Activated CD4-positive, alpha-beta T cell treated with anti-CD3 and anti-CD28 coated beads, Interleukin-2, amount 50 U/mL, for 16 hours (primary cell): Measurements from ENCODE around the gene ZNF335.

Source experiments
- DNase-seq: peaks from one replicate; pipeline ENCODE4 v3.0.0-alpha.2; 2020

The ZNF335 gene

DNA sequence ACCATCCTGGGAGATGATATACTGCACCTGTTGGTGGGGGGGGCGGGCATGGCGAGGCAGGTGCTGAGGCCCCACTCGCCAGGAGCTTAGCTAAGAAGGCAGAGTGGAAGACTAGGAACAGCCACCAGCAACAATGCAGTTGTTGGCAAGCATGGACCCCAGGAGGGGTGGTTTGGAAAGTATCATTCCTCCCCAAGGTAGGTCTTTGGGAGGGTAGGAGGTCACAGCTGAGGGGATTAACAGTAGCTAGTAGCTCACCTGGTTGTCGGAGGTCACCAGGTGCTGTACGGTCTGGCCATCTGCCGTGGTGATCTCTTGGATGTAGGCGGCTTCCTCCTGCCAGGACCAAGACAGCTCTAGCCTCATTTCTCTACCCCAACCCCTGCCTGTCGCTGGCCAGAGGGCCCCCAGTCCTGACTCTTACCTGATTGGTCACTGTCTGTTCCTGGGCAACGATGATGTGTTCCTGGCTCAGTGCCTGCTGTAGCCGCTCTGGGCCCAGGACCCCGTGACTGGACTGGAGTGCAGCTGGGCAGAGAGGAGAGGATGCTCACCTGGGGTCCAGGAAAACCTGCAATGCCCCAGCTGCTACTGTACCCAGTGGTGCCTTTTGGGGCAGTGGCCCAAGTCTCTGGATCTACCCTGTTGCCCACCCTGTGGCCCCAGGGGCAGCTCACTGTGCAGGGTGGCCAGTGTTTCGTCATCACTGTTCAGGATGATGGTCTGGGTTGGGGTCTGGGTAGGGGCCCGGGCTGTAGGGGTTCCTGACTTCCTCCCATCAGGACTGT lies 22.3 kb downstream of the ZNF335 start:
- no peak for DNase-seq

DNA sequence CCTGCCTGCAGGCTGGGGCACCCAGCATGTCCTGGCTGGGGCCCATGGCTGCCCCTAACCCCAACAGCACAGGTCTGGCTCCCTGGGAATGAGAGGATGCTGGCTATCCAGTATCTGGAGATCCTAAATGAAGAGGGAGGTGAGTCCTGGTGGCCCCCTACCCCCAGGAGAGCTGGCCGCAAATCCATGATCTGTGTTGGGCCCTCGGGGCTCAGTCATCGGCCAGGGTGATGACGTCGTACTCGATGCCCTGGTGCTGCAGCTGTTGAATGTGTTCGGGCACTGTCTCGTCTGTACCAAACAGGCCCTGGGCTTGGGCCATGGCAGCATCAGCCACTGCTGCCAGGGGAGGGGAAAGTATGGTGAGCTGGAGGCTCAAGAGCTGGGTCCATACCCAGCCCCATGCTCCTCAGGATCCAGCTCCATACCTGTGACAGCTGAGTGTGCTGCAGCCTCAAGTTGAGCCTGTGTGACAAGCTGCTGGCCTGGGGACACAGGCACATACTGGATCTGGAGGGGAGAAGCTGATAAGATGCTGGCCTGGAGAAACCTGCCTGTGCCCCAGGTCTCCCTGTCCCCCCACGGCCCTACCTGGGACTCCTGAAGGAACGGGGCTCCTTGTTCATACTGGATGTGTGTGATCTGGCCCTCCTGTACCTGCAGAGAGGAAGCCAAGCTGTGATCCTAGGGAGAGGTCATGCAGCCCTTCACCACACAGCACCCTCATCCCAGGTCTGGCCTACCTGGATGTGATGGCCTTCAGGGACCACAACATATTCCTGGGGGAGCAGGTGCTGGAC lies 23.1 kb downstream of the ZNF335 start:
- DNase-seq, result no peak

DNA sequence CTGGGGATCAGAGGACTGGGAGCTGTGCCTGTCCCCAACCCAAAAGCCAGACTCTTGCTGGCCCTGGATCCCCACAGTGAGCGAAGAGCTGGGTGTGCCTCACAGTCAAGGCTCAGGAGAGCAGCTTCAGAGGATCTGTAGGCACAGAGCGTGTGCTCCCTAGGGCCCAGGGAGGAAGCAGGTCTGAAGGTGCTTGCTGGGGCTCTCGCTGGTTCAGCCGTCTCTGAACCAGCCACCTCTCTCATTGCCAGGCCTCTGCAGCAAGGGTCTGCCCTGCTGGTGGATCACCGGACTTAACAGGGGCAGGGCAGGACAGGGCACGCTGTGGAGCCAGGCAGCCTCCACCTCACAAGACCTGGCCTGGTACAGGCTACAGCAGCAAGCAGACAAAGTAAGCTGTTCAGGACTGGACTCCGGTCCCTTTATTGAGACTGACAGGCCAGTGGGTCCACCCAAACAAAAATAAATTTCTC lies 23.7 kb downstream of the ZNF335 start:
- DNase-seq, result no peak

GRCh38 chr20:45947110-45947866 lies 24.7 kb downstream of the ZNF335 start:
- DNase-seq, result no peak

GRCh38 chr20:45946149-45946970 lies 25.6 kb downstream of the ZNF335 start:
- peak; percentile 64 for DNase-seq

GRCh38 chr20:45945678-45946148 lies 26.3 kb downstream of the ZNF335 start:
- no peak for DNase-seq

DNA sequence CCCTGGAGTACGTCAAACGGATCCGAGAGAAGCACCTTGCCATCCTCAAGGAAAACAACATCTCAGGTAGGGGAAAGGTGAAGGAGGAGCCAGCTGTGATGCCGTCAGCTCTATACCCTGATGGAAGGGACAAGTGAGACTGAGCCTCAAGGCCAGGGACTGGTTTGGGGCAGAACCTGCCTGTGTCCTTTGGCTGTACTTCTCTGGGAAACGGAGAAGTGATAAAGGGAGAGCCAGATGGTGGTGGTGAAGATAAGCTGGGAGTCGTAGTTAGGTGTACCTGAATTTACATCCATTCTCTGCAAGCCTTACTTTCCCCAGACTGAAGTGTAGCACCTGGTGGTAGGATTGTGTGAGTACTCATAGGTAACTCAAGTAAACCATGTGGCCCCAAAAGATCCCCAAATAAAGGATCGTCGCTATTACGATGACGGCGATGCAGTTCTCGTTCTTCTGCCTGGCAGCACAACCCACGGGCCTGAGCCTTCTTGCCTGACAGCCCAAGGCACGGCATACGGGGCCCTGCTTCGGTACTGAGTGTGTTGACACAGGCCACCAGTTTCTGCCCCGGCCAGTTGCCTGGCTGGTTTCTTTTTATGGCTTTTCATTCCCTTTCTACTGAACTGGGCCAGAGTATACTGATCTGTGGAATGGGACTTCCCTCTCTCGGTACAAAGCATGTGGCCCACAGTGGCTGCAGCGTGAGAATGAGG lies 26.9 kb downstream of the ZNF335 start:
- no peak for DNase-seq

- DNase-seq, result peak; percentile 80
Observed at GRCh38 chr20:45944151-45944964, 27.6 kb downstream of the ZNF335 start.

DNA sequence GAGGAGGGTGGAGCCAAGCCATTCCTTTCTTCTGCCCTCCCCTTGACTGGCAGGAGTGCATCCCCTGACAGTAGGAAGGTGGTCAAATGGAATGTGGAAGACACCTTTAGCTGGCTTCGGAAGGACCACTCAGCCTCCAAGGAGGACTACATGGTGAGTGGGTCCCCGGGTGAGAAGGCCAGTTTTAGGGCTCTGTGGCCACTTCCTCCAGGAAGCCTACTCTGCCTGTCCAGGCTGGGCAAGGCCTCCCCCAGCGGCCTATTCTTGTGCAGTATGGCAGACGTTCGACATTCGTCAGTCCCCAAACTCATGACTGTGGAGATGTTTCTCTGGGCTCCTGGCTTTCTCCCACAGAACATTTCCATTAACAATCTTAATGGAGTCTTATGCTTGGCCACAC lies 28.4 kb downstream of the ZNF335 start:
- no peak for DNase-seq

DNA sequence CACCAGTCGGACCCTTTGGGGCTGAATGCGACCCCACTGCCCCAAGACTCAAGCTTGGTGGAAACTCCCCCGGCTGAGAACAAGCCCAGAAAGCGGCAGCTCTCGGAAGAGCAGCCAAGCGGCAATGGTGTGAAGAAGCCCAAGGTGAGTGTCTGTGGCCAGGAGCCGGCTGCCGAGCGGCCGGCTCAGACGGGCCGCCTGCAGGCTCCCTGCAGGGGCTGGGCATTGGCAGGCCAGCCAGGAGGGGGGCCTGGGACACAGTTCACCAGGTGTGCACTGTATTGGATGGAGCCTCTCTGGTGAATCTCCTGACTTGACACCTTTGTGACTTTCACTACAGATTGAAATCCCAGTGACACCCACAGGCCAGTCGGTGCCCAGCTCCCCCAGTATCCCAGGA lies 31.5 kb downstream of the ZNF335 start:
- no peak for DNase-seq

DNA sequence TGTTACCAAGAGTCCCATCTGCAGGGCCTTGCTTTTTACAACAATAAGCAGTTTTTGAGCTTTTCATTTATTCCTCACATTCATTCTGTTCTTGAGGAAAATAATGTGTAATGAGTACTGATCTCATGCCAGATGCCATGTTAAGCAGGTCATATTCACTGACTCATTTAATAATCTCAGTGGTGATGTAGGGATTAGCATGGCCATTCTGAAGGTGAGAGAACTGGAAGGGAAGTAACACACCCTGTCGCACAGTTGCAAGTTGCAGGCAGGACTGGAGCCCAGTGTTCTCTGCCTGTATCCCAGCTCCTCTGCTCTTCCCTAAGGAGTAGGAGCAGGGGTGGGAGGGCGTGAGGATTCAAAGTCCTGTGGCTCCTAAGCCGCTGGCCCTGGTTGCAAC lies 31.9 kb downstream of the ZNF335 start:
- DNase-seq, result no peak

GRCh38 chr20:45938727-45939438 lies 33.1 kb downstream of the ZNF335 start:
- DNase-seq, result no peak

GRCh38 chr20:45937765-45938164 lies 34.2 kb downstream of the ZNF335 start:
- DNase-seq, result peak; percentile 29

DNA sequence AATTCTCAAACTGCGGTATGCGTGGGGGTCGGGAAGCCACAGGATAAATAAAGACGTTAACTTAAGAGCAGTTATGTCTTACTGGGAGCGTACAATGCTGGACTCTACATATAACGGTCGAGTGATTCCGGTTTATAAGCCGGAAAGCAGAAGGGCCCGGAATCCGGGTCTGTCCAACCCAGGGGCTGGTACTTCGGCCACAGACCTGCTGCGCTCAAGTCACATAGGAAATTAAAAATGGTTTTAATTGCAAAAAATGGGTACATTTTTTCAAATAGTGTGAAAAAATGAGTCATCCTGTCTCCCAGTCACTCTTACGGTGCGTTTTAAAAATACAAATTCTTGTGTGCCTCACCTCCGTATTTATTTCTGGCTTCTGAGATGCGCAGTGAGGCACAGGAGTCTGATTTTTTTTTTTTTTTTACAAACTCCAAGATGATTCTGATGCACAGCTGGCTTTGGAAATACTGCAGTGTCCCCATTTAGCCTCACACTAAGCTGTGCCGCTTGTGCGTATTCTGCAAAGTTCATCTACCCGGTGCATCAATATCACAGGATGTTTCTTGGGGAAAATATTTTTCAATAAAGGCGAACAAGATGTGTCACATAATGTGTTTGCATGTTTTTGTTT lies 36.5 kb downstream of the ZNF335 start:
- DNase-seq, result no peak

DNA sequence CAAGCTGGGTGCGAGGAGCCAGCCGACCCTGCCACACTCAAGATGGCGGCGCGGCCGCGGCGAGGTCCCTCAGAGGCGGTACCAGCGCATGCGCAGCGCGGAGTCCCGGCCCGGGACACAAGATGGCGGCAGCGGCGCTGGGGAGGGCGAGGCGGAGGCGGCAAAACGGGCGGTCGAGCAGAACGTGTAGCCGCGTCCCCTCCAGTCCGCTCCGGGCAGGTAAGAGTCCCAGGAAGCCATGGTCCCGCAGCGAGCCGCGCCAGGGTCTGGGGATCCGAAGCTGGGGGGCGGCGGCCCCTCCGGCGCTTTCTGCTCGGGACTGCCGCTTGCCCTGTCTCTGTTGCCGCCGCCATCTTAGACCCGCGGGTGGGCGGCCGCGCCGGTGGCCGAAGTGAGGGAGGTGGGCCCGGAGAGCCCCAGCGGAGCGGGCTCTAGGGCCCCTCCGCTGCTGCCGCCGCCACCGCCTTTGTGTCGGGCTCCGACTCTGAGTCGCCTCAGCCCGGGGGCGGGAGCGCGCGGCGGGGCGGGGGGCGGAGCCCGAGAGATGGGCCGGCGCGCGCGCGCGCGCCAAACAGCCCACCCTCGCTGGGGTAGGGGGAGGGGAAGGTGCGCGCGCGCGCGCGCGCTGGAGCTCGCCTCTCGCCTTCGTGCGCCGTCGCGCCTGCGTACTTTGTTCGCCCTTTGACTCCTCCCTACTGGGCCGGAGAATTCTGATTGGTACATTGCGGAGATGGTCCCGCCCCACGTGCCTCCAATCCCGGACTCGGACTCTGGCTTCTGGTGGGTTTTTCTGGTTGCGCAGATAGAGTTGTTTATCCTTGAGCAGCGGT lies 37.2 kb downstream of the ZNF335 start, which contains the start of gene PCIF1:
TSS of gene PCIF1 (plus strand) at position 98 of the 830 bp plus-strand sequence. CDS start 4,317 bp downstream, outside the sequence.
- DNase-seq, result peak; percentile 98

DNA sequence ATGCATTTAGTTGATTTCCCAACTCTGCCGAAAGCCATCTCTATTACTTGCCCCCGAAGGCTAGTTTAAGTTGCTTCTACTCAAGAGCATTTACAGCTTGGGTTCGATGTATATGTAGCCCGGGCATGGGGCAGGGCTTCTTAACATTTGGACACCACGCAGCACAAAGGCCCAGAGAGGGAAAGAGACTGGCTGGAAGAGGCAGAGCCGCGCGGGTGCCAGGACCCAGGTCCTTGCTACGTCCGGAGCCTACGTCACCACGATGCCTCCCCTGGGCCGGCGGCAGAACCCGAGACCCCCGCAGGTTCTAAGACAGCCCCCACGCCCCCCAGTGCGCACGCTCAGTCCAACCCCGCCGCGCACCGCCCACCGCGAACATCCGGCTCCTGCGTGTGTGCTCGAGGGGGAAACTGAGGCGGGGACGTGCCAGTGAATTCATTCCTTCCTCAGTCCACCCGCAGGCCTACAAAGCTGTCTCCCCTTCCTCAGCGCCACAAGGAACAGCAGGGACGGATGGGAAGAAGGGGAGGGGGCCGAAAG lies 37.9 kb downstream of the ZNF335 start:
- peak; percentile 64 for DNase-seq

DNA sequence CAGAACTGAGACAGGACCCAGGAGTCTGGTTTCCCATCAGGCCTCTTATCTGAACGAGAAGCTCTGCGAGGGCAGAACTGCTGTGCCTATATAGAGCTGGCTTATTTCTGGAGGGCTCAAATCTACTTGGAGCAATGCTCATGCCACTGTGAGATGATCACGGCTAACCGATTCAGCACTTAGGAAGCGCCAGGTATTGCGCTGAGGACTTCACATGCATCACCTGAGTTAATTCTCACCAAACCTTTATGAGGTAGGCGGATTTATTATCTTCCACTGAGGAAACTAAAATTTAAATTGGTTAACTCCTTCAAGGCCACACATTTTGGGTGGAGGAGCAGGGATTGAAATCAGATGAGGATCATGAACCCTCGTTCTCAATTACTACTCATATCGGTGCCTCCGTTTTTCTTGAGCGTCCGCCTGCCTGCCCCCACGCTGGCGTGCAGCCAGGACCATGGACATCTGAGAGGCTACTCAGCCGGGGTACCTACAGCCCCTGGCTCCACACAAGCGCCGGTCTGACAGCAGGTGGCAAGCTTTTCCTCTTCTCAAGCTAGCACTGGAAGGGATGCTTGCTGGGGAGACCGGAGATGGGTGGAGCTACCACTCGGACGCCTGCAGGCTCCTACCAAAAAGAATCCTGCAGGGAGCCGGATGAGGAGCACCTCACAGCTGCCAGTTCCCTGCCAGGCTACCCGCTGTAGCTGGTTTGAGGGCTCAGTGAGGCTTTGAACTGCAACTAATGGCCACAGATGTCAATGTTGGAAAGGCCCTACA lies 38.5 kb downstream of the ZNF335 start:
- DNase-seq, result peak; percentile 83
